ENCODE data around the gene EXOC4.
A peak's percentile ranks its signal among the peaks of the same experiment; 100 is the strongest.

Gene EXOC4

DNA sequence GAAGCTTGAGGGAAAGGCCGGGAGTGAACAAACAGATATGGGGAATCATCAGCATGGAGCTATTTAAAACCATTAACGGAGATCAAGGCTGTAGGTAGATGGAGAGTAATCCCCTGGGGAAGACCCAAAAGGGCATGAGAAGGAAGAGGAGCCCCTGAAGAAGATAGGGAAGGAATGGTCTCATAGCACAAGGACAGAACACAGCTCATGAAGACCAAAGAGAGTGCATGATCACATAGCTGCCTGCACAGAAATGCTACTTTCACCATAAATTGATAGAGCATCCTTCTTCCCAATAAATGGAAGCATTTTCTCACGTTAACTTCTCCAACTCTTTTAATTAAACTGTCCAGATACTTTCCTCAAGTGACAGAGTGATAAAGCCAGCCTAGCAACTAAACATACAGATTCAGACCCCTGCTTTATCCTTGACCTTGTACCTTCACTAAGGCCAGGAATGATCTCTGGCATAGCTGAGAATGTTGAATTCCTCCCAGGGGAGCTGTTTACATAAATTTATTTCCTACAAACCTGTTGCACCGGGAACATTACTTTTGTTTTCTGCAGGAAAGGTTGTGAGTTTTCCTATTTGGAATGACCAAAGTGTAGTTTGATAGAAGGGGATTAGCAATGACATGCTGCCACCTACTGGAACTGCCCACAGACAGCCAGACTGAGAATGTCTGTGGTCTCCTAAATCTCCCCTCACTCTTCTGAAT lies 763.5 kb downstream of the EXOC4 start:
- DNase-seq = peak; percentile 14

DNA sequence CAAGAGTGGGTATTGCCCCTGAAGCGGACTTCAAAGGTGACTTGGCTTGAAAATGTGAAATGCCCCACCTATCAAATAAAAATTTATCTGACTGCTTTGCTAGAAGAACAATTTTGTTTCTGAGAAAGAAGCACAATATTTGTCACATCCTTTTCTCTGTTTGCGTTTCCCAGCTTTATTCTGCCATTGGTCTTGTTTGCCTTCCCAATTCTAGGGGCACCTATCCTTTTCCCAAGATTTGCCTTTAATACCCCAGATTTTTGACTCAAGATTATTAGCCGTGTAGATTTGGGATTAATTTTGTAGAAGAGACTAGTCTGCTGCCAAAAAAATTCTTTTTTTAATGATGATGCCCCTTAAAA lies 764.0 kb downstream of the EXOC4 start:
- DNase-seq = no peak

DNA sequence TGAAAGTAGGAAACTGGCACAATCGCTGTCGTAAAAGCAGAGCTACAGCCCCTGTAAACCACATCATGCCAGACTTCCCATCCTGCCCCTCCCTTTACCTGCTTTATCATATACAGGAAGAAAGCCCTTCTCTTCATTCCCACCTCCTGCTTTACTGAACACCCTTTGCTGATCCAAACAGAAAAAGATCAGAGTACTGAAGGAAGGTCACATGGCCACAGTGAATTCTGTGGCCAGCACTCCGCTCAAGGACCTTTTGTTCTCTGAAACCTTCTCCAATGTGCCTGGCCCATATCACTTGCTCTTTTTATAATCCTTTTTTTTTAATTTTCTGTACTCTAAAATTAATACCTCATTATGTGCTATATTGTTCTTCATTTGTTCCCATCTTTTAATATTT lies 765.4 kb downstream of the EXOC4 start:
- DNase-seq = no peak

DNA sequence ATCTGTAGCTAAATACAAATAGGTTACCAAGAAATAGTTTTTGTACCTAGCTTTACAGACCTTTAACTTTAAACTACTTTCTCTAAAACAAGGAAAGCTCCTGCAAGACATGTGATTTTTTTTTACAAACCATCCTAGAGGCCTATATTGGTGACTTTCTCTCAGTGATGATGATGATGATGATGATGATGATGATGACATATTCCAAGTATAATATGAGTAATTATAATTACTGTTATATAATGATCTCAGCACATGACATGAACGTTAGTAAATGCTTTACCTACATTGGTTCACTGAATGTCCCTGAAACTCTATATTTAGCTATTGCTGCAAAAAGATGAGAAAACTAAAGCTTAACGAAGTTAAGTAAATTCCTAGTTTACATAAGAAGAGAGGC lies 766.4 kb downstream of the EXOC4 start:
- no peak for DNase-seq

- no peak for DNase-seq
Measured at GRCh38 chr7:134021836-134022235, 769.0 kb downstream of the EXOC4 start.

DNA sequence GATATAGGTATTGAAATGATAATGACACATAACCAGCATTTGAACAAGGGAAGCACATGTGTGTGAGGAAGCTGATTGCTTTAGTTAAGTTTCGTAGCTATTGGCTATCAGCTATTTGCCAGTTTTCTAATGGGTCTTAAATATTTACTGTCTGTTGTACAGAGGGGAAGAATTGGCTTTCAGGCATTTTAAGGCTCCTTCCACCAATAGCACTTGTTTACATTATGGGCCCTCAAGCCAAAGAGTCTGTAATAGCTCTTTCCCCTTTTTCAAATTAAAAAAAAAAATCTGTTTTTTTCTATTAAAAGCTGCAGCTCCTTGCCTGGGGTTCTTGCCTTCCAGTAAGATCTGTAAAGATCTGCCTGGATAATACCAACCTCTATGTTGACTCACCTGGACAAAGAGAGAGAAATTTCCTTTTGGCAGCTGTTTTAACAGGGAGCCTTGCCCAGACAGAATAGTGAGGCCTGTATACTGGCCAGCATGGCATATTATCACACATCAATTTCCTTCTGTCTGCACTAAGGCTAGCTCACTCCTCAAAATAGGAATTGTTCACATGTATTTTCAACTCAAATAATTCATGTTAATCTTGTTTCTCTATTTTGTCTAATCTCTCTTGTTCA lies 769.5 kb downstream of the EXOC4 start:
- DNase-seq = no peak

DNA sequence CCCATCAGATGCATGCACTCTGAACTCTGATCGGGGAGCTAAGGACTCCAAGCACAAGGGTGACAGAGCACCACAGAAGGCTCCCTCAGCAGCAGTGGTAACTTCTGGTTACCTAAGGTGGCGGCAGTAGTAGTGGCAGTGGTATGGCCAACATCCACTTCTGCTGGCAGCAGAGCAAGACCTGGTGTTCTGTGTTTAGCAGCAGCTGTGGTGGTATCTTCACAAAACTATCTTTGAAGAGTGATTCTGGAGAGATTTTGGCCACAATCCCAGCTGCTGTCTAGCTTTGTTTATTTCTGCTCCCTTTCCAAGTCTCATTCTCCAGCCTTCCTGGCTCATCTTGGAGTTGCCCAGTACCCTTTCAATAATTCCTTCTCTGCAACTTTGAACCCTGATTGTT lies 771.9 kb downstream of the EXOC4 start:
- no peak for DNase-seq

GRCh38 chr7:134028853-134029252 lies 776.0 kb downstream of the EXOC4 start:
- no peak for DNase-seq

GRCh38 chr7:134029743-134030142 lies 776.9 kb downstream of the EXOC4 start:
- DNase-seq = no peak

- DNase-seq = no peak
Measured at GRCh38 chr7:134030460-134030865, 777.6 kb downstream of the EXOC4 start.

DNA sequence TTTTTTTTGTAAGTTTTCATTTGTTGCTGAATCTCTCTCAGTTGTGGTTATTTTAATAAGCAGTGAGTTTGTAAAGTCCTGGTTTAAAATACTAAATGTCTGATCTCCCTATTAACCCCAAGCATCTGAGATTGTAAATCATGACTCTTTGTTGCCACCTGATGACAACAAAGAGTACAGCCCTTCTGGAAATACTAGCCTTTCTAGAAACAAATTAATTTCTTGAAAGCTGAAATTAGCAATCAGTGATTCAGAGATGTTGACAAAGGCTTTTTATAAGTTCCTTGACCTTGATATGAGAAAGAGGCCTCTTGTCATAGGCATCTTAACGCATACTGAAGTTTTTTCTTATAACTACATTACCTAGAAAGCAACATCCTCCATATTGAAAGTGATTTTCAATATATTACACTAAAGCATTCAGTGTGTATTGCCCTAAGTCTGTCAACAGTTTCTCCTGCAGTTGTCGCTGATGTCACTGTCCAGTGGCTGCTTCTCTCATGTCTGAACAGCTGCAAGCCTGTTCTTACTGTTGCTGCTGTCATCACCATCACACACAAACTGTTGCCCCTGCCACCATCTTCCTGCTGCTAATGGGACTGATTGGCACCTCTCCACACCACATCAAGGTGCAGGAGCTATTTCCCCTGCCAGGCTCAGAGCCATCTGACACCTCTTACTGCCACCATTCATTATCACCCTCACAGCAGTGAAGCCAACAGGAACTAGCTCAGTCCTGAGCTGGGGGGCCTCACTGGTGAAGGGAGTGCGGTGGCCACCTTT lies 779.1 kb downstream of the EXOC4 start:
- no peak for DNase-seq

GRCh38 chr7:134034652-134035051 lies 781.8 kb downstream of the EXOC4 start:
- DNase-seq = no peak

DNA sequence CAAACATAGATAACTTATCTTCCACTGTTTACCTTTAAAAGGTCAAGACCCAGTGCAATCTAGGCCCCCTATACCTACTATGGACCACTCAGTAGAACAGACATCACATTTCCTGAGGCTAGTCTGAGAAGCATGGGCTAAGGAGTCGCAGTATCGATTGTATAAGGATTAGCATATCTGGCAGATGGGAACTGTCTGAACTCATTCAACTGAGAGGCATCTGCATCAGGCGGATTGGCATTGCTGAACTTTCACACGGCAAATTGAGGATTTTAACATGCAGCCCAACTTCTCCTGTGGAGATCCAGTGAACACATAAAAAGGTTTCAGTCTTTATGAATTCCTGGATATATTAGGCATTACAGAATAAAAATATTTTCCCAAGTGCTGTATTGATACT lies 785.1 kb downstream of the EXOC4 start:
- no peak for DNase-seq

DNA sequence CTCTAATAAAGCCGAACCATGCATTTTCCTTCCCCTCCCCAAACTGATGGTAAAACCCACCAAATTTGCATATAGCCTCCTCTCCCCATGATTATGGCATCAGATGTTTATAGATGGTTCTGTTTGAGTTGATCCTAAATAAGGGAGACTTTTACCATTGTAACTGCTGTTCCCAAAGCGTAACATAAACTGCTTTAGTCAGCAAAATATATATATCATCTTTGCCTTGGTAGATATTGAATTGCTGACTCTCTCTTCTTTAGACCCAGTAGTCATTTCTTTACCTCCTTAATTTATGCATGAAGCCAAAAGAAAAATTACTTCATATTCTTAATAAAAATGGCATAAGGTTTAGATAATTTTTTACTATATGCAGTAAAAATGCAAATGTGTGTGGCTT lies 788.1 kb downstream of the EXOC4 start:
- no peak for DNase-seq

- no peak for DNase-seq
Measured at GRCh38 chr7:134041477-134041876, 788.6 kb downstream of the EXOC4 start.

DNA sequence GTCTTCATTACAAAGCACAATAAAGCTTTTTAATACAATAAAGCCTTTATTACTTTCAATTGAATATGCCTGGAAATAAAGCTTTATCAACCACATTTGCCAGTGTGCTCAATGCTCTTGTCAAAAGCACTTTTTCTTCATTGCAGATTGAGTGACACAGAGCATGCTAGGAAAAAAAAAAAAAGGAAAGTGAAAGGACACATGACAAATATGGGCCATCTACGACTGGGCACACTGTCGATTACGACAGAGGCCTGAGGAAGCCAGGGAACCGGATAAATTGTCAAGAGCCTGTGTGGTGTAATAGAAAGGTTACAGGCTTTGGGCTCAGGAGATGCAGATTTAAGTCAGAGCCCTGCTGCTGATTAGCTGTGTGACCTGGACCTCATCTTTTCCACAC lies 789.4 kb downstream of the EXOC4 start:
- DNase-seq = no peak

- no peak for DNase-seq
Measured at GRCh38 chr7:134044682-134045081, 791.8 kb downstream of the EXOC4 start.

DNA sequence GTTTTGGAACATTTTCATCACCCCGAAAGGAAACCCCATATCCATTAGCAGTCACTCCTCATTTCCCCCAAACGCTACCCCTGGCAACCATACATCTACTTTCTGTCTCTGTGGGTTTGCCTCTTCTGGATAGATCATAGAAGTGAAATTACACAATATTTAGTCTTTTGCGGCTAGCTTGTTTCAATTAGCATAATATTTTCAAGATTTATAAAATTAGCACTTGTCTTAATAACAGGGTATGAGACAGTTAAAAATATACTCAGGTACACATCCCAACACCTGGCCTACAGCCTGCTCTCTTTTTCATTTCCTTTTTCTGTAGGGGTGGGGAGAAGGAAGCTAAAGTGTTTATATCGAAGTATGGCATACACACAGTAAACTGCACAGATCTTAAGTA lies 792.8 kb downstream of the EXOC4 start:
- DNase-seq = no peak

- DNase-seq = no peak
Measured at GRCh38 chr7:134046594-134047128, 793.8 kb downstream of the EXOC4 start.

DNA sequence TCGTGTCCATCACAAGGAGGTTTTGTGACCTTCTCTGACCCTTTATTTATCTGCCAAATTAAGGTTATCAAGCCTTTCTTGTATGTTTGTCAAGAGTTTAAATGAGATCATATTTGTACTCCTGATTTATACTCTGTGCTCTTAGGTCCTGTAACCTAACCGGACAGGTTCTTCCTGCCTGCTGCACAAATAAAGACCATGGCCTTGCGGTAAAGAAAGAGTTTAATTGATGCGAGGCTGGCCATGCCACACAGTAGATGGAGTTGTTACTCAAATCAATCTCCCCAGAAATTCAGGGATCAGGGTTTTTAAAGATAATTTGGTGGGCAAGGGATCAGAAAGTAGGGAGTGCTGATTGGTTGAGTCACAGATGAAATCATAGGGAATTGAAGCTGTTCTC lies 794.8 kb downstream of the EXOC4 start:
- DNase-seq = no peak

GRCh38 chr7:134048166-134048565 lies 795.3 kb downstream of the EXOC4 start:
- DNase-seq = no peak

GRCh38 chr7:134051020-134051419 lies 798.1 kb downstream of the EXOC4 start:
- no peak for DNase-seq

- DNase-seq = no peak
Measured at GRCh38 chr7:134056816-134057215, 803.9 kb downstream of the EXOC4 start.

GRCh38 chr7:134058521-134058920 lies 805.6 kb downstream of the EXOC4 start:
- no peak for DNase-seq

Measured in amniotic stem cell (primary cell).